ENCODE data around the gene NKAIN2.
"Not testable (repeated sequence)": the region's sequence is repeated elsewhere in the genome, so short reads cannot be mapped to it uniquely, and the experiment has no call there.

NKAIN2 gene

GRCh38 chr6:124234801-124235200 is 431.1 kb downstream of the NKAIN2 start:
- DNase-seq = no peak

GRCh38 chr6:124237911-124238310 is 434.2 kb downstream of the NKAIN2 start:
- DNase-seq = no peak

- not testable (repeated sequence) for DNase-seq
These were observed 434.7 kb downstream of the NKAIN2 start for GRCh38 chr6:124238408-124238807.

GRCh38 chr6:124254941-124255685 is 451.4 kb downstream of the NKAIN2 start:
- no peak for DNase-seq

- no peak for DNase-seq
These were observed 456.7 kb downstream of the NKAIN2 start for GRCh38 chr6:124260337-124260736.

- no peak for DNase-seq
These were observed 466.1 kb downstream of the NKAIN2 start for GRCh38 chr6:124269733-124270132.

- DNase-seq = no peak
These were observed 470.0 kb downstream of the NKAIN2 start for GRCh38 chr6:124273701-124274100.

DNA sequence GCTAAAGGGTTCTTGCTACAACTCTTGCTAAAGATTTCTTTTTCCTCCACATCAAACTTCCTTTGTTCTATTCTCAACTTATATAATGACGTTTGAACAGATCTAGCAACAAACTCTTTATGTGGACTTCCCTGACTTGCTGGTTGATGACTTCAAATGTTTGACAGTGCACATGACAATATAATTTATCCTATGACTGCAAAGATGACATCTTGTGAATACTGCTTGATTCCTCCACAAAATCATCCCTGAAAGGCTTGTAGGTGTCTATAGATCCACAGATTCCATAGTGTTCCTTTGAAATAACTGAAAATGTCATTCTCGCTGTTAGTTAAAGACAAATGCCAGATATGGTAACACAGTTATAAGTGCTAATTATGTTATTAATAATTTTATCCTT is 478.9 kb downstream of the NKAIN2 start:
- no peak for DNase-seq

- DNase-seq = no peak
These were observed 479.8 kb downstream of the NKAIN2 start for GRCh38 chr6:124283486-124283885.

DNA sequence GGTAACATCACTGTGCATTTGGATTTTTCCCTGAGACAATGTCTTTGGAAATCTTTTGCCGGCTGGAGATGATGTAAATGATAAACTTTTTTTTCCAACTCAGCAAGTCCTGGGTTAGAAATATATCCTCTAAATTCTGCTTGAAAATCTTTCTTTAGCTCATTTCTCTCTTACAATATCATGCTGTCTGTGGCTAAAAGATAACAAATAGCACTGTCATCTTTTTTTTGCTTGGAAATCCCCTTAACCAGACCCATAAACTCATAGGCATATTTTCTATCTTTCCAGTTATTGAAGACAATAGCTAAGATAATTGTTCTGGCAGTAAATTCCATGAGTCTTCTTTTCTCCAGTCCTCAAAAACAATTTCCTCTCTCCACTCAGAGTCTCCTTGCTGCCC is 481.5 kb downstream of the NKAIN2 start:
- DNase-seq = no peak

DNA sequence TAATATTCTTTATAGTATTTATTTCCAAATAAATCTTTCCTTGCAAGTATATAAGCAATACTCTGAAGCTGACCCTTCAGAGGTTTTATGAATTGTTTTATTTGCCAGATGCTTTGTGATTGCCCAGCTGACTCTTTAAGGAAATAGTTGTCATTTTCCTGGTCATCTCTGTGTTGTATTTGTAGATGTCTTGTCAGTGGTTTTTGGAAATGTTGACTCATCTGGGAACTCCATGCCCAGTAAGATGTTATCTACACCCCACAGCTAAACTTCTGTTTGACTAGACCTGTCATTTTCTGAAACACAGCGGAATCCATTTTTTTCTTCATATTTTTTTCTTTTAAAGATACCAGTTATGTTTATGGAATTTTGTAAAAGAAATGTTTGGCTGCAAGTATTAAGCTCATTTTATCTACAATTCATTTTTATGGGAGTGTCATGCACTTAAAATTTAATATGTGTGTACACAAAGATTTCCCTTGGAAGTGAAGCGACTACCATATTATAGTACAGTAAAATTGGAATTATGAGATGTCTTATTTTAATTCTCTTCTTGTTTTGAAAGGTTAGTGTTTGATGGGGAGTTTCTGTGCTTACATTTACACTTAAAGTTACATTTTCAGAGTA is 491.0 kb downstream of the NKAIN2 start:
- DNase-seq = no peak

DNA sequence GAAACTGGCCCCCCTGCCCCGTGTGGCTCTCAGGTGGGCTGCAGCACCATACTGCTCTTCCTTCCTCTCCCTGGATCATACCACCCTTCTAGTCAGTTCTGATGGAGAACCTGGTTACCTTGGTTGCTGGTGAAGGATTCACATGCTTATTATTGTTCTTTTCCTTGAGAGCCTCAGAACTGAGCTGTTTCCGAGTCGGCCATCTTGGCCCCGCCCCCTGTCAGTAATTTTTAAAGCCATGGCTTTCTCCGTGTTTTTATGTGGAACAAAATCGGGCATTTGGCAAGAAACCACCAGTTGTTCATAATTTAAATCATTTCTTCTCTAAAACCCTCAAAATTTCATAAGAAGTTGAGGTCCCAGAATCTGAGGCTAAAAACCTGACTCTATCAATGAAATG is 493.8 kb downstream of the NKAIN2 start:
- no peak for DNase-seq

GRCh38 chr6:124298730-124299129 is 495.1 kb downstream of the NKAIN2 start:
- DNase-seq = no peak

- DNase-seq = not testable (repeated sequence)
These were observed 497.2 kb downstream of the NKAIN2 start for GRCh38 chr6:124300907-124301306.

GRCh38 chr6:124303971-124304370 is 500.3 kb downstream of the NKAIN2 start:
- DNase-seq = no peak

DNA sequence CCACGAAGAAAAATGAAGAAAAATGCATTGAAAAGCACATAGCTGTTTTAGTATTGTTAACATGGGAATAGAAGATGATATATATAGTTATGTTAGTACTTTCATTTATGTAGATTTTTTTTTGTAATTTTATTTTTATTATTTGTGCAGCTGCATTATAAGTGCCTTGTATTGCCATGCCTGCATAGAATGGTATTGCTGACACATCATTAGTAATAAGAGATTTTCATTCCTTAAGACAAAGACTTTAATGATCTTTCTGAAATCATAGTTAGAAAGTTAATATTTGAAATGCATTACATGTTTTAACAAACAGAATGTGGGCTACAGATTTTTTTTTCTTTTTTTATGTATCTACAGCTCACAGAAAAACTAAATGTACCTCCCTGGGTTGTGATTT is 506.5 kb downstream of the NKAIN2 start:
- no peak for DNase-seq

GRCh38 chr6:124319410-124319809 is 515.7 kb downstream of the NKAIN2 start:
- no peak for DNase-seq

GRCh38 chr6:124324237-124324636 is 520.6 kb downstream of the NKAIN2 start:
- no peak for DNase-seq

DNA sequence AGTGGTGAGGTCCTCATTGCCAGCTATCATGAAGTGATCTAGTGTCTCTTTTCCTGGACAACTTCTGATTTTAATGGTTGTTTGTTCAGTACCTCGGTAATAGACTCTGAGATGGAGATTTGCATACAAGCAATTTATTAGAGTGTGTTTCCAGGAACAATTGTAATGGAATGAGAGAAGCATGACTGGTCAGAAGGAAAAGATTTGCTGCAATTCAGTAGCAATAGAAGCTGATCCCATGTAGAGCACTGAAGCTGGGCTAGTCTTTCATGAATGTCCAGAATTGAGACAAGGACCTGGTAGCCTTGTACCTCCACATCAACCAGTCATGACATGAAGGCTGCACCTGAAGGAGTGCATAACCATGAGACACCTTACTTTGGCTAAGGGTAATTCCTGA is 526.5 kb downstream of the NKAIN2 start:
- no peak for DNase-seq

- DNase-seq = no peak
These were observed 530.7 kb downstream of the NKAIN2 start for GRCh38 chr6:124334359-124334758.

DNA sequence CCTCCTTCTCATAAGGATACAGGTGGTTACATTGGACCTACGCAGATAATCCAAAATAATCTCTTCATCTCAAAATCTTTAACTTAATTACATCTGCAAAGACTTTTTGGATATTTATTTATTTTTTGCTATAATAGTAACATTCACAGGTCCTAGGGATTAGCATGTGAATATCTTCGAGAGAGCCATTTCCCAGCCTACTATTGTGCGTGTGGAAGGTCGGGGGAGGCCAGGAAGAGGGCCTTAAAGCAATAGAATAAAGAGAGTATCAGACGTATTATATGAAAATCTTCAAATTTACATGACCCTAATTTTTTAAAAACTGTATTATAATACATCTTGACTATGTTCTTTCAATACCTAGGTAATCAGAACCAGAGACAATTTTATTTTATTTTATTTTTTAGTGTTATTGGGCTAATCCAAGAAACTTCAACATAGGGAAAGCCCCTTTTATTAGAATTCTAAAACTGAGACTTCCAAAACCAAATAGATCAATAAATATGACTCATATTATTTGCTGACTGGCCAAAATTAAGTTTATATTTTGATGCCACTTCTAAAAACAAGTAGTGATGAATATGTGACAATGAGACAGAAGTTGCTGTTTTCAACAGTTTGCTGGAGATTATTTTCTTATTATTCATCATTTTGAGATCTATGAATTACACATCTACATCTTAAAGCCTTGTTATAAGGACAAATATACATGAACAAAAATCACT is 536.1 kb downstream of the NKAIN2 start:
- DNase-seq = no peak

GRCh38 chr6:124348339-124348738 is 544.7 kb downstream of the NKAIN2 start:
- DNase-seq = not testable (repeated sequence)

- DNase-seq = no peak
These were observed 551.5 kb downstream of the NKAIN2 start for GRCh38 chr6:124355146-124355545.

GRCh38 chr6:124356276-124356810 is 552.7 kb downstream of the NKAIN2 start:
- no peak for DNase-seq

Data from stimulated activated CD4-positive, alpha-beta T cell treated with anti-CD3 and anti-CD28 coated beads, Interleukin-12 subunit alpha, Interleukin-12 subunit beta, amount 100 ng/mL, for 4 hours (primary cell).